Spleen (tissue), 11 donors: Measurements from ENCODE around the gene FCN3. TPM values are rescaled to one million over a fixed set of nuclear protein-coding genes. Genes with fewer than 3 reads are reported as not detected.
A peak's percentile ranks its signal among the peaks of the same experiment; 100 is the strongest.

Source experiments
- DNase-seq: peaks from one replicate; pipeline ENCODE4 v3.0.0-alpha.2; 2020
- H3K27ac ChIP-seq, 8 donors: fragments of 200-600 bp; sonication (generic) in 7 of 8; 1 replicate in 4 of 8; 2 replicates in 4 of 8; pipeline versions ENCODE4 v1.5.0 to v1.8.0; 2016 to 2021; ENCODE audit warnings: inconsistent platforms in 4 of 8, mild to moderate bottlenecking in 4 of 8, moderate library complexity in 1 of 8
- H3K27me3 ChIP-seq, 7 donors: fragments of 200-600 bp; sonication (generic) in 6 of 7; replicated peaks in 1 of 7; 1 replicate in 4 of 7; 2 replicates in 3 of 7; pipeline versions ENCODE4 v1.5.0 to v1.8.0; 2016 to 2021; ENCODE audit warnings: inconsistent platforms in 3 of 7, mild to moderate bottlenecking in 1 of 7
- H3K36me3 ChIP-seq, 6 donors: fragments of 200-600 bp; sonication (generic) in 5 of 6; 1 replicate in 4 of 6; 2 replicates in 2 of 6; pipeline versions ENCODE4 v1.5.0 to v1.8.0; 2016 to 2021; ENCODE audit warnings: inconsistent platforms in 2 of 6
- H3K4me1 ChIP-seq, 6 donors: fragments of 200-600 bp; sonication (generic) in 5 of 6; 1 replicate in 3 of 6; 2 replicates in 3 of 6; pipeline versions ENCODE4 v1.5.0 to v1.8.0; 2016 to 2021; ENCODE audit warnings: inconsistent platforms in 3 of 6
- H3K4me3 ChIP-seq, 8 donors: fragments of 200-600 bp; sonication (generic) in 7 of 8; 1 replicate in 4 of 8; 2 replicates in 4 of 8; pipeline versions ENCODE4 v1.5.0 to v1.8.0; 2016 to 2021; ENCODE audit warnings: inconsistent platforms in 4 of 8, mild to moderate bottlenecking in 4 of 8, moderate library complexity in 2 of 8
- H3K9me3 ChIP-seq, 8 donors: fragments of 200-600 bp; sonication (generic) in 7 of 8; 1 replicate in 4 of 8; 2 replicates in 4 of 8; pipeline versions ENCODE4 v1.5.0 to v1.8.0; 2016 to 2021; ENCODE audit warnings: inconsistent platforms in 4 of 8
- CTCF ChIP-seq, 11 experiments: fragments of 200-600 bp in 7 of 11; fragments of 450-650 bp in 4 of 11; sonication (generic) in 4 of 11; IDR thresholded peaks in 8 of 11; conservative IDR thresholded peaks in 3 of 11; 1 replicate in 7 of 11; 2 replicates in 4 of 11; pipeline versions ENCODE4 v1.4.0 to v1.8.0; 2016 to 2021; ENCODE audit warnings: antibody characterized with exemption in 11 of 11, inconsistent platforms in 4 of 11, mild to moderate bottlenecking in 1 of 11
- POLR2A ChIP-seq, 3 donors: fragments of 450-650 bp; IDR thresholded peaks; one replicate each; pipeline ENCODE4 v1.5.1; 2017; ENCODE audit warnings: antibody characterized with exemption in 3 of 3, mild to moderate bottlenecking in 1 of 3
- POLR2AphosphoS5 ChIP-seq, 3 donors: sonication (generic); formaldehyde crosslinking; IDR thresholded peaks; one replicate each; pipeline ENCODE4 v1.5.1; 2017; ENCODE audit warnings: antibody characterized with exemption in 3 of 3
- WGBS, 5 donors: extraction: QIAGEN DNeasy Blood & Tissue Kit in 3 of 5; methylation state at CpG; one replicate each; pipeline versions ENCODE4 v1.1.5 to v1.1.7; 2013 to 2018; 5-methylcytosine and 5-hydroxymethylcytosine counted together
- intact Hi-C: fragments of 100-400 bp; cut with DNase I; formaldehyde crosslinking; loops from one replicate; pipeline ENCODE4 v1.15.0; 2023; ENCODE audit warnings: low total_unique reads
- polyA plus RNA-seq, 3 donors: library from polyadenylated mRNA; stranded (reverse); fragments of 200-250 nt; gene quantifications; one replicate each; pipeline ENCODE4 v1.2.1, GENCODE V29; 2013
- total RNA-seq, 7 donors: library from RNA; depleted of rRNA in 3 of 7; stranded (reverse); fragments of >200 nt in 3 of 7; fragmentation: NEBNext Ultra II Directional in 4 of 7; extraction: Animal tissue kit (Norgen Biotek cat#: 25700) in 4 of 7; gene quantifications; one replicate each; pipeline versions ENCODE4 v1.1.0 to v1.2.1, GENCODE V29; 2016 to 2021
- donor health status: healthy with polysubstance abuse.
- donor health status: DM: no; HTN: no; CAD: no; lungs with moderate emphysema.
- donor health status: DM: no; HTN: no; CAD: no.
- donor health status: Bipolar disorder and iron deficiency.
- donor health status: healthy.
- donor health status: DM: no; HTN: no; CAD: no.
- donor health status: DM: yes; HTN: yes; CAD: no.

Gene FCN3
- total and polyA plus RNA-seq, 10 donors: 3.7 to 21.7 (median 9.2) TPM

- H3K27ac ChIP-seq: peak overlapping the region in 4 of 8 donors; percentile 16 to 63 (median 46)
- 83 to 93% (median 90%) methylated on average over 2 to 5 of the region's 5 CpGs for WGBS, 5 donors
- H3K4me3 ChIP-seq: no peak overlapping the region
- intact Hi-C loops: no loop called here
- DNase-seq: peak; percentile 59
- no peak for TF ChIP-seq CTCF (IDR thresholded peaks at IDR 0.05 in 8 of 11, conservative IDR thresholded peaks at IDR 0.05 in 3 of 11)
- no peak for TF ChIP-seq POLR2A (IDR thresholded peaks at IDR 0.05)
- no peak for TF ChIP-seq POLR2AphosphoS5 (IDR thresholded peaks at IDR 0.05)
- no peaks in the 10 kb centered on the region for H3K27me3 ChIP-seq
- peaks cover 20 to 64% (median 39%) of the 10 kb centered on the region in 6 donors for H3K4me1 ChIP-seq
- peaks cover 4 to 100% (median 66%) of the 10 kb centered on the region in 6 donors for H3K36me3 ChIP-seq
- H3K9me3 ChIP-seq: no peaks in the 10 kb centered on the region
Measured at GRCh38 chr1:27331922-27332321, 42.7 kb downstream of the FCN3 start.

GRCh38 chr1:27331426-27331825, 43.2 kb downstream of the FCN3 start:
- TF ChIP-seq CTCF (IDR thresholded peaks at IDR 0.05 in 8 of 11, conservative IDR thresholded peaks at IDR 0.05 in 3 of 11) (no peak), POLR2AphosphoS5 (IDR thresholded peaks at IDR 0.05) (no peak), POLR2A (IDR thresholded peaks at IDR 0.05) (no peak)
- H3K36me3 ChIP-seq: peaks cover 4 to 100% (median 63%) of the 10 kb centered on the region in 6 donors
- H3K27me3 ChIP-seq: no peaks in the 10 kb centered on the region
- H3K9me3 ChIP-seq: no peaks in the 10 kb centered on the region
- peak; percentile 58 for DNase-seq
- intact Hi-C loops: no loop called here
- 85 to 97% (median 90%) methylated on average over 3 of the region's 3 CpGs for WGBS, 5 donors
- peaks cover 21 to 69% (median 42%) of the 10 kb centered on the region in 6 donors for H3K4me1 ChIP-seq
- peak overlapping the region in 4 of 8 donors; percentile 16 to 63 (median 46) for H3K27ac ChIP-seq
- no peak overlapping the region for H3K4me3 ChIP-seq

- H3K27ac ChIP-seq: no peak overlapping the region
- no peak overlapping the region for H3K4me3 ChIP-seq
- peaks cover 4 to 100% (median 62%) of the 10 kb centered on the region in 6 donors for H3K36me3 ChIP-seq
- H3K9me3 ChIP-seq: no peaks in the 10 kb centered on the region
- H3K27me3 ChIP-seq: no peaks in the 10 kb centered on the region
- WGBS, 5 donors: 86 to 93% (median 87%) methylated on average over 8 of the region's 8 CpGs
- peaks cover 25 to 76% (median 48%) of the 10 kb centered on the region in 6 donors for H3K4me1 ChIP-seq
- TF ChIP-seq POLR2AphosphoS5 (IDR thresholded peaks at IDR 0.05) (no peak), CTCF (IDR thresholded peaks at IDR 0.05 in 8 of 11, conservative IDR thresholded peaks at IDR 0.05 in 3 of 11) (no peak), POLR2A (IDR thresholded peaks at IDR 0.05) (no peak)
- intact Hi-C loops: no loop called here
- DNase-seq: peak; percentile 22
Measured at GRCh38 chr1:27330786-27331185, 43.8 kb downstream of the FCN3 start.

GRCh38 chr1:27327964-27328363, 46.7 kb downstream of the FCN3 start:
- 89 to 91% (median 90%) methylated on average over 5 of the region's 5 CpGs for WGBS, 5 donors
- H3K27ac ChIP-seq: no peak overlapping the region
- no peaks in the 10 kb centered on the region for H3K9me3 ChIP-seq
- peaks cover 38 to 100% (median 75%) of the 10 kb centered on the region in 6 donors for H3K4me1 ChIP-seq
- H3K27me3 ChIP-seq: no peaks in the 10 kb centered on the region
- no peak for TF ChIP-seq POLR2A (IDR thresholded peaks at IDR 0.05)
- no peak for TF ChIP-seq POLR2AphosphoS5 (IDR thresholded peaks at IDR 0.05)
- no peak for TF ChIP-seq CTCF (IDR thresholded peaks at IDR 0.05 in 8 of 11, conservative IDR thresholded peaks at IDR 0.05 in 3 of 11)
- DNase-seq: no peak
- H3K36me3 ChIP-seq: peaks cover 0 to 94% (median 46%) of the 10 kb centered on the region in 6 donors
- H3K4me3 ChIP-seq: no peak overlapping the region
- intact Hi-C loops: no loop called here
